ENCODE data around the gene POU2F2.

POU2F2 gene

DNA sequence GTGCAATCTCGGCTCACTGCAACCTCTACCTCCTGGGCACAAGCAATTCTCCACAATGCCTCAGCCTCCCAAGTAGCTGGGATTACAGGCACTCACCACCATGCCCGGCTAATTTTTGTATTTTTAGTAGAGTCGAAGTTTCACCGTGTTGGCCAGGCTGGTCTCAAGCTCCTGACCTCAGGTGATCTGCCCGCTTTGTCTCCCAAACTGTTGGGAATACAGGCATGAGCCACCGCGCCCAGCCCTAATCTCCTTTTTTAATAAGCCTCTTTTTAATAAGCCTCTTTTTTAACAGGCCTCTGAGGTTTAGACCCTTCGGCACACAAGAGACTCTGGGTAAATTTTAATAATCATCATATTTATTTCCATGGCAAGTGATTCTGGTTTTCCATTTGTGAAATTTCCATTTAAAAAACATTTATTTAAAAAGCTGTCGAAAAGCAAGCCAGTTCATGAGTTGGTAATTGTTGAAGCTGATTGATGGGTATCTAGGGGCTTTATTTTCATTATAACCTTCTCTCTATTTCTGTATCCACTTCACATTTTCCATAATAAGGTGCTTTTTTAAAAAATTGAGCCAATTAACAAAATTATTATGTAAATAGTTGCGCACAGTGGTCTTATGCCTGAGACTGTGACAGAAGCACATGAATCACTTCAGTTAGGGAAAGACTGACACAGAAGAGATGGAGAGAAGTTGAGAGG is 11.8 kb downstream of the POU2F2 start:
- no peak for TF ChIP-seq CTCF (IDR thresholded peaks at IDR 0.05; ENCODE audit: insufficient read depth, low read length, missing control alignments)
- ChIA-PET POLR2A (no interaction called here), CTCF (interaction anchor here (0.7 to 5.6 kb wide), 4 partner anchors 11 to 160 kb away, joined by 3 to 46 read pairs (median 4); no protein-coding TSS in a partner anchor)
- DNase-seq (ENCODE audit: low read depth, low spot score), result no peak
- H3K4me3 ChIP-seq (ENCODE audit: low read depth, low read length), result no peak overlapping the region

- H3K4me3 ChIP-seq (ENCODE audit: low read depth, low read length), result no peak overlapping the region
- no peak for DNase-seq (ENCODE audit: low read depth, low spot score)
- ChIA-PET POLR2A (no interaction called here), CTCF (interaction anchor here (1.0 to 11.0 kb wide), 3 partner anchors 7 to 68 kb away, joined by 4 to 173 read pairs (median 46); no protein-coding TSS in a partner anchor)
- no peak for TF ChIP-seq CTCF (IDR thresholded peaks at IDR 0.05; ENCODE audit: insufficient read depth, low read length, missing control alignments)
Observed at GRCh38 chr19:42117076-42117475, 15.2 kb downstream of the POU2F2 start.

GRCh38 chr19:42116308-42117075 is 15.8 kb downstream of the POU2F2 start:
- TF ChIP-seq CTCF (IDR thresholded peaks at IDR 0.05; ENCODE audit: insufficient read depth, low read length, missing control alignments), result no peak
- POLR2A ChIA-PET, result no interaction called here
- no peak for DNase-seq (ENCODE audit: low read depth, low spot score)
- no peak overlapping the region for H3K4me3 ChIP-seq (ENCODE audit: low read depth, low read length)
- CTCF ChIA-PET, result interaction anchor here (0.9 to 11.0 kb wide), 10 partner anchors 7 to 284 kb away, joined by 3 to 173 read pairs (median 44); partner anchors contain the start of genes GSK3A and POU2F2

GRCh38 chr19:42115705-42116104 is 16.5 kb downstream of the POU2F2 start:
- CTCF ChIA-PET, result interaction anchor here (1.1 to 11.0 kb wide), 10 partner anchors 10 to 164 kb away, joined by 3 to 173 read pairs (median 46); partner anchors contain the start of genes DEDD2, GSK3A, POU2F2 and ZNF526
- no peak for TF ChIP-seq CTCF (IDR thresholded peaks at IDR 0.05; ENCODE audit: insufficient read depth, low read length, missing control alignments)

GRCh38 chr19:42115219-42115618 is 17.0 kb downstream of the POU2F2 start:
- no peak for DNase-seq (ENCODE audit: low read depth, low spot score)
- no peak for TF ChIP-seq CTCF (IDR thresholded peaks at IDR 0.05; ENCODE audit: insufficient read depth, low read length, missing control alignments)
- ChIA-PET POLR2A (interaction anchor here (1.3 kb wide), 1 partner anchor 69 kb away, joined by 5 read pairs; no protein-coding TSS in a partner anchor), CTCF (interaction anchor here (1.1 to 11.0 kb wide), 10 partner anchors 10 to 164 kb away, joined by 3 to 173 read pairs (median 46); partner anchors contain the start of genes DEDD2, GSK3A, POU2F2 and ZNF526)
- H3K4me3 ChIP-seq (ENCODE audit: low read depth, low read length), result no peak overlapping the region

More at GRCh38 chr19:42115705-42116104, 16.5 kb downstream of the POU2F2 start:
- no peak overlapping the region for H3K4me3 ChIP-seq (ENCODE audit: low read depth, low read length)
- no peak for DNase-seq (ENCODE audit: low read depth, low spot score)
- POLR2A ChIA-PET, result no interaction called here

All from AG04449 (cell line).